Neuronal stem cell (in vitro differentiated cells): ENCODE data around the gene KHDC1.

Experiments used
- DNase-seq: peaks from one replicate; pipeline ENCODE4 v3.0.0-alpha.2; 2013; ENCODE audit warnings: low spot score
- H2AFZ ChIP-seq: one replicate; pipeline ENCODE4 v1.6.1; 2013; ENCODE audit warnings: mild to moderate bottlenecking, low read length, inconsistent platforms
- H2AK5ac ChIP-seq: 2 replicates; pipeline ENCODE4 v1.6.1; 2013; ENCODE audit warnings: low read depth, mild to moderate bottlenecking, inconsistent platforms, low read length, moderate library complexity, mixed read lengths
- H2BK120ac ChIP-seq: 2 replicates; pipeline ENCODE4 v1.6.1; 2013; ENCODE audit warnings: low read depth, mild to moderate bottlenecking, inconsistent platforms, low read length, moderate library complexity, mixed read lengths
- H2BK12ac ChIP-seq: one replicate; pipeline ENCODE4 v1.6.1; 2013; ENCODE audit warnings: low read length, inconsistent platforms
- H2BK15ac ChIP-seq: 2 replicates; pipeline ENCODE4 v1.6.1; 2013; ENCODE audit warnings: mild to moderate bottlenecking, low read length, inconsistent platforms, mixed read lengths
- H2BK5ac ChIP-seq: one replicate; pipeline ENCODE4 v1.6.1; 2013; ENCODE audit warnings: inconsistent platforms, mild to moderate bottlenecking, low read length, moderate library complexity
- H3K14ac ChIP-seq: one replicate; pipeline ENCODE4 v1.6.1; 2013; ENCODE audit warnings: low read length, inconsistent platforms
- H3K18ac ChIP-seq: 2 replicates; pipeline ENCODE4 v1.6.1; 2013; ENCODE audit warnings: low read length, inconsistent platforms
- H3K23ac ChIP-seq: 2 replicates; pipeline ENCODE4 v1.6.1; 2013; ENCODE audit warnings: low read depth, mild to moderate bottlenecking, mixed read lengths, low read length, inconsistent platforms; ENCODE audit not compliant: poor library complexity
- H3K27ac ChIP-seq: replicated peaks from 3 replicates; pipeline ENCODE4 v1.5.1; 2013; ENCODE audit warnings: low read length, inconsistent platforms
- H3K27me3 ChIP-seq, 3 experiments: 2 replicates each; pipeline ENCODE4 v1.6.1; 2013; ENCODE audit warnings: low read length in 3 of 3, mild to moderate bottlenecking in 2 of 3, inconsistent platforms in 1 of 3, low read depth in 1 of 3, mixed read lengths in 1 of 3, moderate library complexity in 1 of 3; ENCODE audit not compliant: control insufficient read depth in 3 of 3, insufficient read depth in 3 of 3
- H3K36me3 ChIP-seq, 2 donors: replicated peaks in 1 of 2; 2 replicates each; pipeline ENCODE4 v1.6.1; 2013; ENCODE audit warnings: low read length in 2 of 2; ENCODE audit not compliant: control insufficient read depth in 2 of 2, insufficient read depth in 2 of 2
- H3K4ac ChIP-seq: 2 replicates; pipeline ENCODE4 v1.6.1; 2013; ENCODE audit warnings: inconsistent platforms, mild to moderate bottlenecking, low read length, moderate library complexity
- H3K4me1 ChIP-seq, 2 donors: 1 replicate in 1 of 2; 2 replicates in 1 of 2; pipeline ENCODE4 v1.6.1; 2013; ENCODE audit warnings: low read length in 2 of 2, low read depth in 1 of 2; ENCODE audit not compliant: control insufficient read depth in 2 of 2, insufficient read depth in 1 of 2
- H3K4me2 ChIP-seq: one replicate; pipeline ENCODE4 v1.6.1; 2013; ENCODE audit warnings: mild to moderate bottlenecking, low read length, inconsistent platforms; ENCODE audit not compliant: insufficient read depth, poor library complexity, severe bottlenecking
- H3K4me3 ChIP-seq, 2 donors: 2 replicates each; pipeline ENCODE4 v1.5.1; 2013; ENCODE audit warnings: low read length in 2 of 2, mild to moderate bottlenecking in 2 of 2, inconsistent platforms in 1 of 2, moderate library complexity in 1 of 2
- H3K79me1 ChIP-seq: one replicate; pipeline ENCODE4 v1.6.1; 2013; ENCODE audit warnings: low read depth, mild to moderate bottlenecking, inconsistent platforms, low read length, moderate library complexity
- H3K9ac ChIP-seq: one replicate; pipeline ENCODE4 v1.6.1; 2013; ENCODE audit warnings: mild to moderate bottlenecking, low read depth, low read length, inconsistent platforms; ENCODE audit not compliant: poor library complexity
- H3K9me3 ChIP-seq, 2 donors: replicated peaks in 1 of 2; 2 replicates each; pipeline versions ENCODE3 to v1.6.1; 2013; ENCODE audit warnings: low read length in 2 of 2, mild to moderate bottlenecking in 2 of 2, inconsistent platforms in 1 of 2, low read depth in 1 of 2, mixed read lengths in 1 of 2, moderate library complexity in 1 of 2; ENCODE audit not compliant: control insufficient read depth in 2 of 2, insufficient read depth in 1 of 2
- H4K8ac ChIP-seq: one replicate; pipeline ENCODE4 v1.6.1; 2013; ENCODE audit warnings: low read depth, mild to moderate bottlenecking, inconsistent platforms, low read length, moderate library complexity
- H4K91ac ChIP-seq: one replicate; pipeline ENCODE4 v1.6.1; 2013; ENCODE audit warnings: low read length, low read depth, mild to moderate bottlenecking, inconsistent platforms; ENCODE audit not compliant: poor library complexity
- WGBS, 2 donors: extraction: QIAGEN DNeasy Blood & Tissue Kit; methylation state at CpG; one replicate each; pipeline ENCODE4 v1.1.7; 2013; ENCODE audit warnings: missing lambda C conversion rate in 2 of 2, mixed read lengths in 1 of 2; ENCODE audit not compliant: insufficient read length in 2 of 2, insufficient replicate concordance in 1 of 2; ENCODE audit errors: extremely low coverage in 2 of 2; 5-methylcytosine and 5-hydroxymethylcytosine counted together

The KHDC1 gene

DNA sequence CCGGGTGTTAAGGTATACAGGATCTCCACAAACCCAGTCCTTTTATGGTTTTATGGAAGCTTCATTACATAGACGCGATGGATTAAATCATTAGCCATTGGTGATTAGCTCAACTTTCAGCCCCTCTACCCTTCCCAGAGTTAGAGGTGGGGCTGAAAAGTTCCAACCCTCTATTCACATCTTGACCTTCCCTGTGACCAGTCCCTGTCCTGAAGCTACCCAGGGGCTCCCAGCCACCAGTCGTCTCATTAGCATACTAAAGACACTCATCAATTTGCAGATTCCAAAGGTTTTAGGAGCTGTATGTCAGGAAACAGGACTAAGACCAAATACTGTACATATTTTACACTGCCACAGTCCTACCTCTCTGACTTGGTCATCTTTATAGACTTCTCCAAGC lies 58.7 kb downstream of the KHDC1 start:
- no peak overlapping the region for H3K23ac ChIP-seq
- no peak overlapping the region for H3K4me2 ChIP-seq
- H2BK5ac ChIP-seq: no peak overlapping the region
- H4K8ac ChIP-seq: no peak overlapping the region
- peaks cover 0 to 1% of the 10 kb centered on the region in 2 donors for H3K9me3 ChIP-seq
- H2AFZ ChIP-seq: no peak overlapping the region
- no CpG with 5 or more reads among the region's 4 CpGs for WGBS, 2 donors
- no peaks in the 10 kb centered on the region for H3K79me1 ChIP-seq
- no peaks in the 10 kb centered on the region for H3K4me1 ChIP-seq
- no peak overlapping the region for H2AK5ac ChIP-seq
- H3K27ac ChIP-seq: no peak overlapping the region
- no peak overlapping the region for H3K14ac ChIP-seq
- no peak overlapping the region for H2BK120ac ChIP-seq
- H4K91ac ChIP-seq: no peak overlapping the region
- no peak overlapping the region for H3K4ac ChIP-seq
- no peak overlapping the region for H2BK12ac ChIP-seq
- no peak overlapping the region for H2BK15ac ChIP-seq
- H3K18ac ChIP-seq: no peak overlapping the region
- no peak overlapping the region for H3K4me3 ChIP-seq
- no peak overlapping the region for H3K9ac ChIP-seq
- H3K27me3 ChIP-seq: no peaks in the 10 kb centered on the region
- no peaks in the 10 kb centered on the region for H3K36me3 ChIP-seq
- DNase-seq: no peak

DNA sequence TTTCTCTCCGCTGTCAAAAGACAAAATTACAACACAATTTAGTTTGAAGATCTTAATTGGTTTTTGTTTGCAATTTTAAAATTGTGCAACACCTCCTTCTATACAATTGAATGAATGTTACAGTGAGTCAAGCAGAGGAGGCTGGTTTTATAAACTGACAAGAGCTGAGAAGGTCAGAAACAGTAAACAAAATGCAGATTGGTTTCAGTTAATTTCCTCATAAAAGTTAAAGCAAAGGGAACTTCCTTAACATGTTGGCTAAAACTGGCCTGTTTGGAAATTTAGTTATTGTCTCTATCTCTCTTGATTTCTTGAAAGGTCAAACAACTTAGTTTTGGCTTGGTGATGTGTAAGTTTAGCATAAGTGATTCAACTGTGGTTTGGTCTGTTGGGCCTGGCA lies 59.9 kb downstream of the KHDC1 start:
- Histone ChIP-seq H3K79me1 (no peaks in the 10 kb centered on the region), H2BK120ac (no peak overlapping the region), H3K36me3 (no peaks in the 10 kb centered on the region), H2AK5ac (no peak overlapping the region), H3K9ac (no peak overlapping the region), H3K4ac (no peak overlapping the region), H3K4me2 (no peak overlapping the region), H3K23ac (no peak overlapping the region), H3K4me3 (no peak overlapping the region), H4K8ac (no peak overlapping the region), H3K4me1 (no peaks in the 10 kb centered on the region), H2BK12ac (no peak overlapping the region), H3K18ac (no peak overlapping the region), H3K14ac (no peak overlapping the region), H3K9me3 (peaks cover 0 to 1% of the 10 kb centered on the region in 2 donors), H4K91ac (no peak overlapping the region), H2BK15ac (no peak overlapping the region), H3K27ac (no peak overlapping the region), H3K27me3 (no peaks in the 10 kb centered on the region), H2AFZ (no peak overlapping the region), H2BK5ac (no peak overlapping the region)
- WGBS, 2 donors: no CpG with 5 or more reads among the region's 1 CpG
- DNase-seq: no peak

DNA sequence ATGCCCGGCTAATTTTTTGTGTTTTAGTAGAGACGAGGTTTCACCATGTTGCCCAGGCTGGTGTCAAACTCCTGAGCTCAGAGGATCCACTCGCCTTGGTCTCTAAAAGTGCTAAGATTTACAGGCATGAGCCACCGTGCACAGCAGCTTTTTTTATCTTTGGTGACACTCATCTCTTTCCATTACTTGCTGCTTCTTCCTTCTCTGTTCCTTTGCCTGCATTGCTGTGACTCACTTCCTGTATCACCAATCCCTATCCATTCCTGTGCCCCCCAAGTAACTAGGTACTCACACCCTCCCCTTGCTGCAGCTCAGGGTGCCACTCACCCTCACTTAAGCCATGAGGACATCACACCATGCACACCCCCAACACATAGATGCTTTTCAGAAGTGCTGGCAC lies 62.3 kb downstream of the KHDC1 start:
- no peak overlapping the region for H2BK15ac ChIP-seq
- H4K91ac ChIP-seq: no peak overlapping the region
- H4K8ac ChIP-seq: no peak overlapping the region
- H3K36me3 ChIP-seq: no peaks in the 10 kb centered on the region
- H3K4me1 ChIP-seq: no peaks in the 10 kb centered on the region
- no peak overlapping the region for H2BK120ac ChIP-seq
- H3K23ac ChIP-seq: no peak overlapping the region
- no peak overlapping the region for H2AK5ac ChIP-seq
- no peaks in the 10 kb centered on the region for H3K79me1 ChIP-seq
- no peaks in the 10 kb centered on the region for H3K27me3 ChIP-seq
- no peak overlapping the region for H3K4me3 ChIP-seq
- no peak overlapping the region for H2BK12ac ChIP-seq
- H2BK5ac ChIP-seq: no peak overlapping the region
- no peak overlapping the region for H3K14ac ChIP-seq
- H3K4ac ChIP-seq: no peak overlapping the region
- H3K18ac ChIP-seq: no peak overlapping the region
- H3K4me2 ChIP-seq: no peak overlapping the region
- WGBS, 2 donors: no CpG with 5 or more reads among the region's 4 CpGs
- H3K9me3 ChIP-seq: peaks cover 0 to 1% of the 10 kb centered on the region in 2 donors
- no peak for DNase-seq
- no peak overlapping the region for H2AFZ ChIP-seq
- peak overlapping the region; percentile 1 for H3K9ac ChIP-seq
- no peak overlapping the region for H3K27ac ChIP-seq

DNA sequence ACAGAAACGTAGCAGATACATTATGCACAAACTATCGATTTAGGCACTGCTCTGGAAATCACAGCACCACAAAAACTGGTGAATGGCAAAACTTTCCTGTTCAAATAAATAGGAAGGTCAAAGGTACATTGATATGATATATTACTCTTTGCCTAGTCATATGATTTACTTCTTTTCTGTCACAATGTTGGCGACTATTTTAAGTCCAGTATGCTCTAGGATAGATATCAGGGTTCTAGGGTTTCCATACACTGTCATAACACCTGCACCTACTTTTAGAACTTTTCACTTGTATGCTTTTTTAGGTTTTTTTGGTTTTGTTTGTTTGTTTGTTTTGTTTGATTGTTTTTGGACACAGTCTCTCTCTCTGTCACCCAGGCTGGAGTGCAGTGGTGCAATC lies 62.7 kb downstream of the KHDC1 start:
- Histone ChIP-seq H2BK15ac (no peak overlapping the region), H2AK5ac (no peak overlapping the region), H3K9ac (no peak overlapping the region), H3K4me3 (no peak overlapping the region), H3K27ac (no peak overlapping the region), H2BK120ac (no peak overlapping the region), H4K8ac (no peak overlapping the region), H3K4ac (no peak overlapping the region), H3K23ac (no peak overlapping the region), H3K14ac (no peak overlapping the region), H3K79me1 (no peaks in the 10 kb centered on the region), H3K18ac (no peak overlapping the region), H3K4me1 (no peaks in the 10 kb centered on the region), H2BK12ac (no peak overlapping the region), H2BK5ac (no peak overlapping the region), H3K9me3 (peaks cover 0 to 1% of the 10 kb centered on the region in 2 donors), H3K4me2 (no peak overlapping the region), H3K27me3 (no peaks in the 10 kb centered on the region), H2AFZ (no peak overlapping the region), H4K91ac (no peak overlapping the region), H3K36me3 (no peaks in the 10 kb centered on the region)
- DNase-seq: no peak
- no CpG with 5 or more reads among the region's 3 CpGs for WGBS, 2 donors
